ENCODE measurements around the gene GIMAP7. TPM values are rescaled to one million over a fixed set of nuclear protein-coding genes. Genes with fewer than 3 reads are reported as not detected.

GIMAP7 gene
- 64.2 TPM for total RNA-seq
- polyA plus RNA-seq: 1,000 to 10,000 TPM in 1 of 4 donors, 100 to 1,000 TPM in 3; 519 to 1,084 (median 836) TPM

- DNase-seq (peak; percentile 18 to 90 (median 79)), ATAC-seq (ENCODE audit: low read depth in 2 of 2) (peak; percentile 79 to 80)
- Mint-ChIP-seq H3K27me3 (no peaks in the 10 kb centered on the region), H3K27ac (peak within 1 kb of the TSS; percentile 92 to 99 (median 99)), H3K9me3 (peaks cover 0 to 3% (median 0%) of the 10 kb centered on the region in 7 donors), H3K4me3 (peak within 1 kb of the TSS; percentile 95 to 100 (median 98)), H3K36me3 (peaks cover 46% of the 10 kb centered on the region), H3K4me1 (peaks cover 11 to 49% (median 35%) of the 10 kb centered on the region in 4 donors)
- peak within 1 kb of the TSS; percentile 78 for H3K27ac ChIP-seq (ENCODE audit: insufficient read depth, low read length, poor library complexity, severe bottlenecking)
- no peaks in the 10 kb centered on the region for H3K9me3 ChIP-seq (ENCODE audit: control insufficient read depth in 2 of 2, low read length in 2 of 2)
- peaks cover 20% of the 10 kb centered on the region for H3K36me3 ChIP-seq (ENCODE audit: control insufficient read depth, insufficient read depth, low read length)
- peak within 1 kb of the TSS; percentile 100 for H3K4me3 ChIP-seq (ENCODE audit: low read depth, low read length)
- H3K27me3 ChIP-seq (ENCODE audit: control insufficient read depth, insufficient read depth, low read length): no peaks in the 10 kb centered on the region
- H3K4me1 ChIP-seq (ENCODE audit: control insufficient read depth, insufficient read depth, low read length, poor library complexity, severe bottlenecking): peaks cover 41% of the 10 kb centered on the region
These were observed at the start of gene GIMAP7 for GRCh38 chr7:150514748-150515222. TSS of gene GIMAP7 (plus strand) at chr7:150514872. CDS start at chr7:150519975, 5,103 bp downstream.

GRCh38 chr7:150464962-150465361 lies 49.7 kb upstream of the GIMAP7 start:
- no peak overlapping the region for H3K4me3 ChIP-seq (ENCODE audit: low read depth, low read length)
- no peaks in the 10 kb centered on the region for H3K27me3 ChIP-seq (ENCODE audit: control insufficient read depth, insufficient read depth, low read length)
- peaks cover 26 to 29% of the 10 kb centered on the region in 2 experiments for H3K9me3 ChIP-seq (ENCODE audit: control insufficient read depth in 2 of 2, low read length in 2 of 2)
- peak overlapping the region in 3 of 4 donors; percentile 10 to 63 (median 44) for H3K4me3 Mint-ChIP-seq
- ATAC-seq (ENCODE audit: low read depth in 2 of 2) (no peak), DNase-seq (no peak)
- peaks cover 24% of the 10 kb centered on the region for H3K4me1 ChIP-seq (ENCODE audit: control insufficient read depth, insufficient read depth, low read length, poor library complexity, severe bottlenecking)
- H3K36me3 Mint-ChIP-seq: peaks cover 76% of the 10 kb centered on the region
- peaks cover 47% of the 10 kb centered on the region for H3K36me3 ChIP-seq (ENCODE audit: control insufficient read depth, insufficient read depth, low read length)
- no peaks in the 10 kb centered on the region for H3K27me3 Mint-ChIP-seq
- H3K27ac ChIP-seq (ENCODE audit: insufficient read depth, low read length, poor library complexity, severe bottlenecking): no peak overlapping the region
- H3K4me1 Mint-ChIP-seq: peaks cover 39 to 84% (median 53%) of the 10 kb centered on the region in 4 donors
- H3K9me3 Mint-ChIP-seq: peaks cover 5 to 38% (median 9%) of the 10 kb centered on the region in 7 donors
- peak overlapping the region in 2 of 3 donors; percentile 62 to 65 for H3K27ac Mint-ChIP-seq

GRCh38 chr7:150465414-150465813 lies 49.3 kb upstream of the GIMAP7 start:
- Histone ChIP-seq H3K4me1 (ENCODE audit: control insufficient read depth, insufficient read depth, low read length, poor library complexity, severe bottlenecking) (peaks cover 24% of the 10 kb centered on the region), H3K9me3 (ENCODE audit: control insufficient read depth in 2 of 2, low read length in 2 of 2) (peaks cover 24% of the 10 kb centered on the region in 2 experiments), H3K27me3 (ENCODE audit: control insufficient read depth, insufficient read depth, low read length) (no peaks in the 10 kb centered on the region), H3K4me3 (ENCODE audit: low read depth, low read length) (no peak overlapping the region), H3K36me3 (ENCODE audit: control insufficient read depth, insufficient read depth, low read length) (peaks cover 42% of the 10 kb centered on the region), H3K27ac (ENCODE audit: insufficient read depth, low read length, poor library complexity, severe bottlenecking) (no peak overlapping the region)
- Mint-ChIP-seq H3K4me1 (peaks cover 40 to 85% (median 54%) of the 10 kb centered on the region in 4 donors), H3K27me3 (no peaks in the 10 kb centered on the region), H3K9me3 (peaks cover 3 to 34% (median 9%) of the 10 kb centered on the region in 7 donors), H3K36me3 (peaks cover 74% of the 10 kb centered on the region), H3K4me3 (peak overlapping the region; percentile 10 to 63 (median 34)), H3K27ac (peak overlapping the region in 2 of 3 donors; percentile 62 to 65)
- ATAC-seq (ENCODE audit: low read depth in 2 of 2) (no peak), DNase-seq (no peak)

GRCh38 chr7:150466477-150466876 lies 48.2 kb upstream of the GIMAP7 start:
- Histone ChIP-seq H3K27ac (ENCODE audit: insufficient read depth, low read length, poor library complexity, severe bottlenecking) (no peak overlapping the region), H3K9me3 (ENCODE audit: control insufficient read depth in 2 of 2, low read length in 2 of 2) (peaks cover 15% of the 10 kb centered on the region in 2 experiments), H3K4me3 (ENCODE audit: low read depth, low read length) (no peak overlapping the region), H3K4me1 (ENCODE audit: control insufficient read depth, insufficient read depth, low read length, poor library complexity, severe bottlenecking) (peaks cover 24% of the 10 kb centered on the region), H3K36me3 (ENCODE audit: control insufficient read depth, insufficient read depth, low read length) (peaks cover 38% of the 10 kb centered on the region), H3K27me3 (ENCODE audit: control insufficient read depth, insufficient read depth, low read length) (no peaks in the 10 kb centered on the region)
- peaks cover 73% of the 10 kb centered on the region for H3K36me3 Mint-ChIP-seq
- ATAC-seq (ENCODE audit: low read depth in 2 of 2) (no peak), DNase-seq (no peak)
- peak overlapping the region in 1 of 3 donors; percentile 75 for H3K27ac Mint-ChIP-seq
- H3K27me3 Mint-ChIP-seq: no peaks in the 10 kb centered on the region
- peaks cover 0 to 23% (median 9%) of the 10 kb centered on the region in 7 donors for H3K9me3 Mint-ChIP-seq
- peak overlapping the region in 1 of 4 donors; percentile 35 for H3K4me3 Mint-ChIP-seq
- peaks cover 40 to 85% (median 56%) of the 10 kb centered on the region in 4 donors for H3K4me1 Mint-ChIP-seq

GRCh38 chr7:150468241-150468640 lies 46.4 kb upstream of the GIMAP7 start:
- no peak overlapping the region for H3K27ac ChIP-seq (ENCODE audit: insufficient read depth, low read length, poor library complexity, severe bottlenecking)
- Mint-ChIP-seq H3K9me3 (peaks cover 0 to 6% (median 1%) of the 10 kb centered on the region in 7 donors), H3K36me3 (peaks cover 72% of the 10 kb centered on the region), H3K4me3 (peak overlapping the region in 2 of 4 donors; percentile 59 to 81), H3K27ac (peak overlapping the region in 2 of 3 donors; percentile 82 to 83), H3K27me3 (no peaks in the 10 kb centered on the region), H3K4me1 (peaks cover 41 to 93% (median 60%) of the 10 kb centered on the region in 4 donors)
- peak overlapping the region; percentile 35 for H3K4me3 ChIP-seq (ENCODE audit: low read depth, low read length)
- no peaks in the 10 kb centered on the region for H3K27me3 ChIP-seq (ENCODE audit: control insufficient read depth, insufficient read depth, low read length)
- no peak for DNase-seq
- peaks cover 0 to under 1% of the 10 kb centered on the region in 2 experiments for H3K9me3 ChIP-seq (ENCODE audit: control insufficient read depth in 2 of 2, low read length in 2 of 2)
- H3K4me1 ChIP-seq (ENCODE audit: control insufficient read depth, insufficient read depth, low read length, poor library complexity, severe bottlenecking): peaks cover 24% of the 10 kb centered on the region
- no peak for ATAC-seq (ENCODE audit: low read depth in 2 of 2)
- H3K36me3 ChIP-seq (ENCODE audit: control insufficient read depth, insufficient read depth, low read length): peaks cover 46% of the 10 kb centered on the region

GRCh38 chr7:150471886-150472285 lies 42.8 kb upstream of the GIMAP7 start:
- ATAC-seq (ENCODE audit: low read depth in 2 of 2) (no peak), DNase-seq (no peak)
- no peaks in the 10 kb centered on the region for H3K27me3 ChIP-seq (ENCODE audit: control insufficient read depth, insufficient read depth, low read length)
- Mint-ChIP-seq H3K27me3 (no peaks in the 10 kb centered on the region), H3K36me3 (peaks cover 79% of the 10 kb centered on the region), H3K27ac (peak overlapping the region in 1 of 3 donors; percentile 96), H3K4me1 (peaks cover 36 to 91% (median 51%) of the 10 kb centered on the region in 4 donors), H3K9me3 (peaks cover 0 to 2% (median 0%) of the 10 kb centered on the region in 7 donors), H3K4me3 (no peak overlapping the region)
- no peak overlapping the region for H3K27ac ChIP-seq (ENCODE audit: insufficient read depth, low read length, poor library complexity, severe bottlenecking)
- H3K4me3 ChIP-seq (ENCODE audit: low read depth, low read length): no peak overlapping the region
- peaks cover 17% of the 10 kb centered on the region for H3K4me1 ChIP-seq (ENCODE audit: control insufficient read depth, insufficient read depth, low read length, poor library complexity, severe bottlenecking)
- peaks cover 49% of the 10 kb centered on the region for H3K36me3 ChIP-seq (ENCODE audit: control insufficient read depth, insufficient read depth, low read length)
- no peaks in the 10 kb centered on the region for H3K9me3 ChIP-seq (ENCODE audit: control insufficient read depth in 2 of 2, low read length in 2 of 2)

DNA sequence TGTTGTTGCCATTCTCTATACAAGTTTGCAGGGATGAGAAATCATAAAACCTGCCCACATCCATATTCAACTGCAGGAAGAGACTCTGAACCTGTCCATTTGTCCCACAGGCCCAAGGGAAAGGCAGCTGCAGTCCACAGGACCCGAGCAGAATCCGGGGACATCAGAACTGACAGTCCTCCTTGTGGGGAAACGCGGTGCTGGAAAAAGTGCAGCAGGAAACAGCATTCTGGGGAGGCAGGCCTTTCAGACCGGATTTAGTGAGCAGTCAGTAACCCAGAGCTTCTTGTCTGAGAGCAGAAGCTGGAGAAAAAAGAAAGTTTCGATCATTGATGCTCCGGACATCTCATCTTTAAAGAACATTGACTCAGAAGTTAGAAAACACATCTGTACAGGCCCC lies 40.8 kb upstream of the GIMAP7 start:
- peaks cover 23% of the 10 kb centered on the region for H3K4me1 ChIP-seq (ENCODE audit: control insufficient read depth, insufficient read depth, low read length, poor library complexity, severe bottlenecking)
- no peaks in the 10 kb centered on the region for H3K9me3 ChIP-seq (ENCODE audit: control insufficient read depth in 2 of 2, low read length in 2 of 2)
- peaks cover 48% of the 10 kb centered on the region for H3K36me3 ChIP-seq (ENCODE audit: control insufficient read depth, insufficient read depth, low read length)
- no peak overlapping the region for H3K4me3 ChIP-seq (ENCODE audit: low read depth, low read length)
- H3K27ac ChIP-seq (ENCODE audit: insufficient read depth, low read length, poor library complexity, severe bottlenecking): no peak overlapping the region
- peaks cover 36 to 92% (median 42%) of the 10 kb centered on the region in 4 donors for H3K4me1 Mint-ChIP-seq
- no peak for DNase-seq
- H3K27ac Mint-ChIP-seq: peak overlapping the region; percentile 46 to 92 (median 47)
- no peaks in the 10 kb centered on the region for H3K27me3 ChIP-seq (ENCODE audit: control insufficient read depth, insufficient read depth, low read length)
- peaks cover 86% of the 10 kb centered on the region for H3K36me3 Mint-ChIP-seq
- H3K4me3 Mint-ChIP-seq: no peak overlapping the region
- H3K27me3 Mint-ChIP-seq: no peaks in the 10 kb centered on the region
- no peaks in the 10 kb centered on the region for H3K9me3 Mint-ChIP-seq
- no peak for ATAC-seq (ENCODE audit: low read depth in 2 of 2)

Measured in CD4-positive, CD25-positive, alpha-beta regulatory T cell (primary cell).